ENCODE results near the gene PLEKHM2. TPM values are rescaled to one million over a fixed set of nuclear protein-coding genes. Genes with fewer than 3 reads are reported as not detected.

Gene PLEKHM2
- total RNA-seq, 1 experiment from 2014 or later = 41.8 TPM

DNA sequence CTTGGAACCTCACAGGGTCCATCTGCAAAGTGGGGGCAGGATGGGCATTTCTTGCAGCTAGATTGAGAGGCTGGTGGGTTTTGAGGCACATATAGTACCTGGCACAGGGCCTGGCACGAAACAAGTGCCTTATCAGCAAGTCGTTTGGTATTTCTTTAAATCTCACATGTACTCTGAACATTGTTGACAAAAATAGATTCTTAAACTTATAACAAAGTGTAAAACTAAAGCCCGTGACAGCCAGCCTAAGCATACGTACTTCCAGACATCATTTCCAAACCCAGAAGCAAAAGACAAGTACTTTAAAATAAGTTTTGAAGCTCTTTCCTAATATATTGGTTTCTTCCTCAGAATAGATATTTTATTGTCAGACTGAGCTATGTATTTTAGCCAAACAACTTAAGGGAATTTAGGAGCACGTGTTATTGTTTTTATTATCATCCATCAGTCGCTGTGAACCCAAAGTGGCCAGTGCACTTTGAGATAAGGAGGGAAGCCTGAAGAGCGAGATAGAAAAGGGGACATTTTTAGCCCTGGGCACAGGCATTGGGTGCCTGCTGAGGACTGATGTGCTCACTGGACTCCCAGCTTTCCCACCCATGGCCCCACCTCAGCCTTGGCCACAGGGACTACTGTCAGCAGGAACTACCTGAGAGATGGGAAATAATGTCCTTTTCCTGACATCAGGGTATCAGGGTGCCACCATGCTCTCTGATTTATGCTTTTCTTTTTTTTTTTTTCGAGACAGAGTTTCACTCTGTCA is 77.4 kb downstream of the PLEKHM2 start:
- Histone ChIP-seq H3K4me2 (ENCODE audit: low read depth, low read length, poor library complexity, severe bottlenecking) (no peak overlapping the region), H3K9me2 (replicated peaks; ENCODE audit: insufficient read depth, low read length) (no peaks in the 10 kb centered on the region), H3K9ac (ENCODE audit: low read length) (no peak overlapping the region), H3K4me1 (ENCODE audit: low read length) (peaks cover 7% of the 10 kb centered on the region), H3K27ac (ENCODE audit: low read length) (no peak overlapping the region), H3K4me3 (ENCODE audit: low read length) (no peak overlapping the region), H2AFZ (ENCODE audit: low read length) (no peak overlapping the region), H4K20me1 (ENCODE audit: insufficient read depth, low read depth, low read length) (no peaks in the 10 kb centered on the region), H3K79me2 (ENCODE audit: low read length) (no peaks in the 10 kb centered on the region), H3K36me3 (ENCODE audit: insufficient read depth, low read length) (no peaks in the 10 kb centered on the region), H3K9me3 (ENCODE audit: low read length) (no peaks in the 10 kb centered on the region), H3K27me3 (ENCODE audit: low read length) (no peaks in the 10 kb centered on the region)
- no peak for DNase-seq

GRCh38 chr1:15762546-15762945 is 78.4 kb downstream of the PLEKHM2 start:
- Histone ChIP-seq H3K9me3 (ENCODE audit: low read length) (no peaks in the 10 kb centered on the region), H3K4me3 (ENCODE audit: low read length) (no peak overlapping the region), H3K4me1 (ENCODE audit: low read length) (peaks cover 7% of the 10 kb centered on the region), H3K27me3 (ENCODE audit: low read length) (no peaks in the 10 kb centered on the region), H3K79me2 (ENCODE audit: low read length) (no peaks in the 10 kb centered on the region), H4K20me1 (ENCODE audit: insufficient read depth, low read depth, low read length) (no peaks in the 10 kb centered on the region), H3K27ac (ENCODE audit: low read length) (no peak overlapping the region), H2AFZ (ENCODE audit: low read length) (no peak overlapping the region), H3K36me3 (ENCODE audit: insufficient read depth, low read length) (no peaks in the 10 kb centered on the region), H3K9me2 (replicated peaks; ENCODE audit: insufficient read depth, low read length) (no peaks in the 10 kb centered on the region), H3K9ac (ENCODE audit: low read length) (no peak overlapping the region), H3K4me2 (ENCODE audit: low read depth, low read length, poor library complexity, severe bottlenecking) (no peak overlapping the region)
- no peak for DNase-seq

DNA sequence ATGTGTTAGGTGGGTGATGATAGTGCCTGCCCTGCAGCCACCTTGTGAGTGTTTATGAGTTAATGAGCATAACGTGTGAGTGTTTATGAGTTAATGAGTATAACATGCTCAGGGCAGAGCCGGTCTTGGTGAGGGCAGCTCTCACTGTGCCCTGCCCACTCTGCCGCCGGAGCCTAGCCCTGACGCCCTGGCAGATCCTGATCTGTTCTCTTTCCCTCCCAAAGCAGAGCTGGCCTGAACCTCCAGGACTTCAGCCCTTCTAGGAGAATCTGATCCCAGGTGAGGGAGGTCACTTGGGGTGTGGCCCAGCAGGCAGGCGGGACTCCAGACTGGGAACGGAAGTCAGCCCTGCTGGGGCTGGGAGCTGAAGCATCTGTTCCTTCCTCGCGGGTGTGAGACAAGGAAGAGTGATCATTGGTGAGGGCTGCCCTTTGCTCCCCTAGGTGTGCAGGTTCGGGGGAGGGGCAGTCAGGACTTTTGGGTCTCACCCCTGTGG is 80.2 kb downstream of the PLEKHM2 start:
- Histone ChIP-seq H3K36me3 (ENCODE audit: insufficient read depth, low read length) (no peaks in the 10 kb centered on the region), H3K4me1 (ENCODE audit: low read length) (peaks cover 7% of the 10 kb centered on the region), H4K20me1 (ENCODE audit: insufficient read depth, low read depth, low read length) (no peaks in the 10 kb centered on the region), H3K4me2 (ENCODE audit: low read depth, low read length, poor library complexity, severe bottlenecking) (no peak overlapping the region), H3K27me3 (ENCODE audit: low read length) (no peaks in the 10 kb centered on the region), H3K79me2 (ENCODE audit: low read length) (no peaks in the 10 kb centered on the region), H2AFZ (ENCODE audit: low read length) (no peak overlapping the region), H3K4me3 (ENCODE audit: low read length) (no peak overlapping the region), H3K9me3 (ENCODE audit: low read length) (no peaks in the 10 kb centered on the region), H3K9ac (ENCODE audit: low read length) (no peak overlapping the region), H3K27ac (ENCODE audit: low read length) (no peak overlapping the region), H3K9me2 (replicated peaks; ENCODE audit: insufficient read depth, low read length) (no peaks in the 10 kb centered on the region)
- no peak for DNase-seq

- no peaks in the 10 kb centered on the region for H3K36me3 ChIP-seq (ENCODE audit: insufficient read depth, low read length)
- H3K4me2 ChIP-seq (ENCODE audit: low read depth, low read length, poor library complexity, severe bottlenecking) = no peak overlapping the region
- H3K4me1 ChIP-seq (ENCODE audit: low read length) = peaks cover 7% of the 10 kb centered on the region
- H3K27me3 ChIP-seq (ENCODE audit: low read length) = no peaks in the 10 kb centered on the region
- H3K27ac ChIP-seq (ENCODE audit: low read length) = no peak overlapping the region
- H3K9ac ChIP-seq (ENCODE audit: low read length) = no peak overlapping the region
- H3K79me2 ChIP-seq (ENCODE audit: low read length) = no peaks in the 10 kb centered on the region
- H2AFZ ChIP-seq (ENCODE audit: low read length) = no peak overlapping the region
- no peak overlapping the region for H3K4me3 ChIP-seq (ENCODE audit: low read length)
- no peak for DNase-seq
- H4K20me1 ChIP-seq (ENCODE audit: insufficient read depth, low read depth, low read length) = no peaks in the 10 kb centered on the region
- H3K9me2 ChIP-seq (replicated peaks; ENCODE audit: insufficient read depth, low read length) = no peaks in the 10 kb centered on the region
- H3K9me3 ChIP-seq (ENCODE audit: low read length) = no peaks in the 10 kb centered on the region
Measured at GRCh38 chr1:15764890-15765289, 80.8 kb downstream of the PLEKHM2 start.

DNA sequence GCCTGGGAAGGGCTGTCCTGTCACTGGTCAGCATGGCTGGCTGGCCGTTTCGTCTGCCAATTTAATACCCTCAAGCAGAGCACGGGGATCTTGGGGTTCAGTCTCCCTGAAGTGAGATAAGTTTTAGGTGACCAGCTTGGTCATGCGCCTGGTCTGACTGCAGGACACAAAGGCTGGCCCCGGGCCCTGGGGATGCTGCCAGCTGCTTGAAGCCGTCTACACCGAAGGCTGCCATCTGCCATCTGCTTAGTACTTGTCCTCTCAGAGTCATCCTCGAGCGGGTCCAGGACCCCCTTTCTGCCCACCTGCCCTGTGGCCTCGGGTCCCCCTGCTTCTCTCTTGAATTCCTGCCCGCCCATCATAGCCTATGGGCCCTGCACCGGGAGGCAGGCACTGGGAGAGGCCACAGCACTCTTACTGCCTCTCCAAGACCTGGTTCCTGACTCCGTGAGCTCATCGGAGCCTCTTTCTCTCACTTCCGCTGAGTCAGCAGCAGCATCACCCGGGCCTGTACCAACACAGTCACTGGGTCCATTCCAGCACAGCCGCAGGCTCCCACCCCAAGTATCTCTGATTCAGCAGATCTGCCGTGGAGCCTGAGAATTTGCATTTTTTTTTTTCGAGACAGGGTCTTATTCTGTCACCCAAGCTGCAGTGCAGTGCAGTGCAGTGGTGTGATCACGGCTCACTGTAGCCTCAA is 81.5 kb downstream of the PLEKHM2 start:
- Histone ChIP-seq H3K36me3 (ENCODE audit: insufficient read depth, low read length) (no peaks in the 10 kb centered on the region), H3K79me2 (ENCODE audit: low read length) (no peaks in the 10 kb centered on the region), H3K9ac (ENCODE audit: low read length) (no peak overlapping the region), H3K27me3 (ENCODE audit: low read length) (no peaks in the 10 kb centered on the region), H3K4me3 (ENCODE audit: low read length) (no peak overlapping the region), H3K4me2 (ENCODE audit: low read depth, low read length, poor library complexity, severe bottlenecking) (no peak overlapping the region), H4K20me1 (ENCODE audit: insufficient read depth, low read depth, low read length) (no peaks in the 10 kb centered on the region), H3K27ac (ENCODE audit: low read length) (no peak overlapping the region), H3K9me2 (replicated peaks; ENCODE audit: insufficient read depth, low read length) (no peaks in the 10 kb centered on the region), H3K9me3 (ENCODE audit: low read length) (no peaks in the 10 kb centered on the region), H2AFZ (ENCODE audit: low read length) (no peak overlapping the region), H3K4me1 (ENCODE audit: low read length) (peaks cover 7% of the 10 kb centered on the region)
- peak; percentile 62 for DNase-seq

DNA sequence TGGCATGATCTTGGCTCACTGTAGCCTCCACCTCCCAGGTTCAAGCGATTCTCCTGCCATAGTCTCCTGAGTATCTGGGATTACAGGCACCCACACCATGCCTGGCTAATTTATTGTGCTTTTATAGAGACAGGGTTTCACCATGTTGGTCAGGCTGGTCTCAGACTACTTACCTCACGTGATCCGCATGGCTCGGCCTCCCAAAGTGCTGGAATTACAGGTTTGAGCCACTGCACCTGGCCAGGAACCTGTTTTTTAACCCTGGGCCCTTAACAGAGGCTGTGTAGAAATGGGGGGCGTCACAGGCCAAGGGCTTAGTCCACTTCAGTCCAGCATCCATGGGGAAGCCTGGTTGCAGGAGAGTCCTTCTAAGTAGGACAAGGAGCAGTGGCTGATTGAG is 83.8 kb downstream of the PLEKHM2 start:
- no peaks in the 10 kb centered on the region for H3K9me2 ChIP-seq (replicated peaks; ENCODE audit: insufficient read depth, low read length)
- no peak overlapping the region for H3K27ac ChIP-seq (ENCODE audit: low read length)
- no peaks in the 10 kb centered on the region for H3K79me2 ChIP-seq (ENCODE audit: low read length)
- no peak overlapping the region for H3K4me2 ChIP-seq (ENCODE audit: low read depth, low read length, poor library complexity, severe bottlenecking)
- H3K4me1 ChIP-seq (ENCODE audit: low read length) = peaks cover 7% of the 10 kb centered on the region
- H4K20me1 ChIP-seq (ENCODE audit: insufficient read depth, low read depth, low read length) = no peaks in the 10 kb centered on the region
- no peak overlapping the region for H2AFZ ChIP-seq (ENCODE audit: low read length)
- H3K36me3 ChIP-seq (ENCODE audit: insufficient read depth, low read length) = no peaks in the 10 kb centered on the region
- no peak overlapping the region for H3K4me3 ChIP-seq (ENCODE audit: low read length)
- peak; percentile 25 for DNase-seq
- no peak overlapping the region for H3K9ac ChIP-seq (ENCODE audit: low read length)
- H3K27me3 ChIP-seq (ENCODE audit: low read length) = no peaks in the 10 kb centered on the region
- H3K9me3 ChIP-seq (ENCODE audit: low read length) = no peaks in the 10 kb centered on the region

GRCh38 chr1:15768388-15768787 is 84.3 kb downstream of the PLEKHM2 start:
- no peaks in the 10 kb centered on the region for H3K36me3 ChIP-seq (ENCODE audit: insufficient read depth, low read length)
- H3K4me2 ChIP-seq (ENCODE audit: low read depth, low read length, poor library complexity, severe bottlenecking) = no peak overlapping the region
- no peaks in the 10 kb centered on the region for H4K20me1 ChIP-seq (ENCODE audit: insufficient read depth, low read depth, low read length)
- H3K9me3 ChIP-seq (ENCODE audit: low read length) = no peaks in the 10 kb centered on the region
- no peak overlapping the region for H3K4me3 ChIP-seq (ENCODE audit: low read length)
- H3K79me2 ChIP-seq (ENCODE audit: low read length) = no peaks in the 10 kb centered on the region
- no peak overlapping the region for H3K27ac ChIP-seq (ENCODE audit: low read length)
- no peaks in the 10 kb centered on the region for H3K27me3 ChIP-seq (ENCODE audit: low read length)
- DNase-seq = peak; percentile 26
- peaks cover 7% of the 10 kb centered on the region for H3K4me1 ChIP-seq (ENCODE audit: low read length)
- H3K9me2 ChIP-seq (replicated peaks; ENCODE audit: insufficient read depth, low read length) = no peaks in the 10 kb centered on the region
- H3K9ac ChIP-seq (ENCODE audit: low read length) = no peak overlapping the region
- no peak overlapping the region for H2AFZ ChIP-seq (ENCODE audit: low read length)

DNA sequence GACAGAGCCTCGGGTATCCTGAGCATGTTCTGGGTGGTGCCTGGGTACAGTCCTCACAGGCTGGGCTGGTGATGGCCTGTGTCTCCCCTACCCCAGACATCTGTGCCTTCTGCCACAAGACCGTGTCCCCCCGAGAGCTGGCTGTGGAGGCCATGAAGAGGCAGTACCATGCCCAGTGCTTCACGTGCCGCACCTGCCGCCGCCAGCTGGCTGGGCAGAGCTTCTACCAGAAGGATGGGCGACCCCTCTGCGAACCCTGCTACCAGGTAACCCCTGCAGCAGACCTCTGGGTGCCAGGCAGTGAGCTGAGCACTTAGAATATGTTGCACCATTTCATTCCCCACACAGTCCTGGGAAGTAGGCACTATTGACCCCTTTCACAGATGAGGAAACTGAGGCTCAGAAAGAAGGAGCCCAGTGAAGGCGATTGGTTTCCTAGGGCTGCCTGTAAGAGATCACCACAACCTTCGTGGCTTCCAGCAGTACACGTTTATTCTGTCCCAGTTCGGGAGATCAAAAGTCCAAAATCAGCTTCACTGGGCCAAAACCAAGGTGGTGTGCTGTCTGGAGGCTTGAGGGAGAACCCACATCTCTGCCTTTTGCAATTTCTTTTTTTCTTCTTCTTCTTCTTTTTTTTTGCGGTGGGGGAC is 86.3 kb downstream of the PLEKHM2 start:
- Histone ChIP-seq H3K36me3 (ENCODE audit: insufficient read depth, low read length) (no peaks in the 10 kb centered on the region), H3K4me2 (ENCODE audit: low read depth, low read length, poor library complexity, severe bottlenecking) (no peak overlapping the region), H2AFZ (ENCODE audit: low read length) (no peak overlapping the region), H3K9ac (ENCODE audit: low read length) (no peak overlapping the region), H3K79me2 (ENCODE audit: low read length) (no peaks in the 10 kb centered on the region), H3K4me1 (ENCODE audit: low read length) (peaks cover 7% of the 10 kb centered on the region), H3K9me2 (replicated peaks; ENCODE audit: insufficient read depth, low read length) (no peaks in the 10 kb centered on the region), H4K20me1 (ENCODE audit: insufficient read depth, low read depth, low read length) (no peaks in the 10 kb centered on the region), H3K27ac (ENCODE audit: low read length) (no peak overlapping the region), H3K4me3 (ENCODE audit: low read length) (no peak overlapping the region), H3K9me3 (ENCODE audit: low read length) (no peaks in the 10 kb centered on the region), H3K27me3 (ENCODE audit: low read length) (no peaks in the 10 kb centered on the region)
- peak; percentile 21 for DNase-seq

All from Karpas-422 (cell line).